ENCODE data around the gene SLC12A5. TPM values are rescaled to one million over a fixed set of nuclear protein-coding genes. Genes with fewer than 3 reads are reported as not detected.

SLC12A5 gene
- total RNA-seq, 1 experiment from 2014 or later, result 20.9 TPM

GRCh38 chr20:46073443-46073842 is 44.4 kb downstream of the SLC12A5 start:
- no TSS peak for BruUV-seq (replicated peaks)

GRCh38 chr20:46074006-46074405 is 45.0 kb downstream of the SLC12A5 start:
- H3K4me3 ChIP-seq (ENCODE audit: low read depth, low read length, poor library complexity, severe bottlenecking), result no peak overlapping the region
- no peaks in the 10 kb centered on the region for H3K4me1 ChIP-seq (ENCODE audit: insufficient read depth, low read length, poor library complexity, severe bottlenecking)
- ChIA-PET CTCF (no interaction called here), POLR2A (ENCODE audit: low non-redundant PET) (no interaction called here)
- no peak for TF ChIP-seq CTCF (conservative IDR thresholded peaks at IDR 0.05; ENCODE audit: low read depth, low read length)
- H3K27ac ChIP-seq (ENCODE audit: low read depth, low read length, poor library complexity, severe bottlenecking), result no peak overlapping the region
- BruUV-seq (replicated peaks), result no TSS peak
- H3K27me3 ChIP-seq (replicated peaks; ENCODE audit: insufficient read depth, low read depth, low read length, poor library complexity), result no peaks in the 10 kb centered on the region
- H3K36me3 ChIP-seq (ENCODE audit: insufficient read depth, low read length, poor library complexity, severe bottlenecking), result peaks cover 54% of the 10 kb centered on the region
- H3K9me3 ChIP-seq (ENCODE audit: low read depth, low read length, poor library complexity, severe bottlenecking), result no peaks in the 10 kb centered on the region
- intact Hi-C loops (cut with micrococcal nuclease; ENCODE audit: unreplicated experiment), result no loop called here
- no peak for DNase-seq (ENCODE audit: low spot score)

More at GRCh38 chr20:46073443-46073842, 44.4 kb downstream of the SLC12A5 start:
- H3K9me3 ChIP-seq (ENCODE audit: low read depth, low read length, poor library complexity, severe bottlenecking), result no peaks in the 10 kb centered on the region
- TF ChIP-seq CTCF (conservative IDR thresholded peaks at IDR 0.05; ENCODE audit: low read depth, low read length) (no peak), EZH2 (IDR thresholded peaks at IDR 0.05; ENCODE audit: borderline replicate concordance, low read depth, low read length, poor library complexity, severe bottlenecking) (no peak)
- POLR2A ChIA-PET (ENCODE audit: low non-redundant PET), result no interaction called here
- intact Hi-C loops (cut with micrococcal nuclease; ENCODE audit: unreplicated experiment), result no loop called here
- H3K27ac ChIP-seq (ENCODE audit: low read depth, low read length, poor library complexity, severe bottlenecking), result no peak overlapping the region
- H3K4me1 ChIP-seq (ENCODE audit: insufficient read depth, low read length, poor library complexity, severe bottlenecking), result no peaks in the 10 kb centered on the region
- no peak overlapping the region for H3K4me3 ChIP-seq (ENCODE audit: low read depth, low read length, poor library complexity, severe bottlenecking)
- CTCF ChIA-PET, result no interaction called here
- peaks cover 52% of the 10 kb centered on the region for H3K36me3 ChIP-seq (ENCODE audit: insufficient read depth, low read length, poor library complexity, severe bottlenecking)
- H3K27me3 ChIP-seq (replicated peaks; ENCODE audit: insufficient read depth, low read depth, low read length, poor library complexity), result no peaks in the 10 kb centered on the region
- no peak for DNase-seq (ENCODE audit: low spot score)

GRCh38 chr20:46076806-46077205 is 47.8 kb downstream of the SLC12A5 start:
- Histone ChIP-seq H3K27me3 (replicated peaks; ENCODE audit: insufficient read depth, low read depth, low read length, poor library complexity) (no peaks in the 10 kb centered on the region), H3K4me1 (ENCODE audit: insufficient read depth, low read length, poor library complexity, severe bottlenecking) (peaks cover 2% of the 10 kb centered on the region), H3K36me3 (ENCODE audit: insufficient read depth, low read length, poor library complexity, severe bottlenecking) (peaks cover 46% of the 10 kb centered on the region), H3K9me3 (ENCODE audit: low read depth, low read length, poor library complexity, severe bottlenecking) (no peaks in the 10 kb centered on the region), H3K27ac (ENCODE audit: low read depth, low read length, poor library complexity, severe bottlenecking) (no peak overlapping the region), H3K4me3 (ENCODE audit: low read depth, low read length, poor library complexity, severe bottlenecking) (no peak overlapping the region)
- DNase-seq (ENCODE audit: low spot score), result no peak
- no peak for TF ChIP-seq CTCF (conservative IDR thresholded peaks at IDR 0.05; ENCODE audit: low read depth, low read length)
- TF ChIP-seq EZH2 (IDR thresholded peaks at IDR 0.05; ENCODE audit: borderline replicate concordance, low read depth, low read length, poor library complexity, severe bottlenecking), result no peak
- CTCF ChIA-PET, result no interaction called here
- BruUV-seq (replicated peaks), result no TSS peak
- intact Hi-C loops (cut with micrococcal nuclease; ENCODE audit: unreplicated experiment), result no loop called here
- POLR2A ChIA-PET (ENCODE audit: low non-redundant PET), result no interaction called here
